ENCODE results near the gene PROP1.

DNA sequence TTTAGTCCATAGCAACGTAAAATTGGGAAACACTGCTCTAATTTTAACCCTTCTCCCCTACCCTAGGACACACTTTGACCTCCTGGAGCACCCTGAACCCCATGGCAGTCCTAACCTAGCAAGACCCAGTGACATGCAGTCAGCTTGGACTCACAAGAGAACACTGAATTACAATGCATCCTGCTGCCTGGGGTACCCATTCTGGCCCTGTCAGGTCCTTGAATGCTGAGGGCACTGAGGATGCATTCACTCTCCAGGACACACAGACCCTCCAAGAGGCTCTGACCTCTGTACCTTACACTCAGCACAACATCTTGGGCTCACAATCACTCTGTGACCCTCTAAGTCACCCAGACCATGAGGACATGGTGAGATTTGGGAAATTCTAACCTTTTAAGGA, 1.8 kb upstream of the PROP1 start:
- TF ChIP-seq ZNF274 (IDR thresholded peaks at IDR 0.05; ENCODE audit: low read depth, low read length) (no peak), YY1 (IDR thresholded peaks at IDR 0.05; ENCODE audit: insufficient read depth, insufficient read length) (no peak), SUZ12 (IDR thresholded peaks at IDR 0.05; ENCODE audit: extremely low read depth, insufficient read depth, insufficient read length) (no peak)

Measured in NT2/D1 (cell line).